ENCODE results near the gene EPB41. TPM values are rescaled to one million over a fixed set of nuclear protein-coding genes. Genes with fewer than 3 reads are reported as not detected.

EPB41 gene
- total RNA-seq, 2 experiments from 2014 or later = 77.1 to 86.7 TPM

- peaks cover 6% of the 10 kb centered on the region for H3K36me3 Mint-ChIP-seq
- DNase-seq = no peak
- no peak overlapping the region for H3K27ac Mint-ChIP-seq
- peaks cover 12% of the 10 kb centered on the region for H3K4me1 Mint-ChIP-seq
- H3K9me3 Mint-ChIP-seq = peaks cover under 1% of the 10 kb centered on the region
- H3K4me3 Mint-ChIP-seq = no peak overlapping the region
- no peaks in the 10 kb centered on the region for H3K27me3 Mint-ChIP-seq
Measured at GRCh38 chr1:28899267-28899666, 15.1 kb upstream of the EPB41 start.

GRCh38 chr1:28900562-28900961, 13.8 kb upstream of the EPB41 start:
- H3K27ac Mint-ChIP-seq = no peak overlapping the region
- H3K4me3 Mint-ChIP-seq = no peak overlapping the region
- no peaks in the 10 kb centered on the region for H3K27me3 Mint-ChIP-seq
- H3K9me3 Mint-ChIP-seq = peaks cover 2% of the 10 kb centered on the region
- H3K36me3 Mint-ChIP-seq = peaks cover 6% of the 10 kb centered on the region
- H3K4me1 Mint-ChIP-seq = peaks cover 12% of the 10 kb centered on the region
- no peak for DNase-seq

- Mint-ChIP-seq H3K4me1 (peaks cover 8% of the 10 kb centered on the region), H3K27ac (no peak overlapping the region), H3K9me3 (peaks cover 2% of the 10 kb centered on the region), H3K27me3 (no peaks in the 10 kb centered on the region), H3K4me3 (no peak overlapping the region), H3K36me3 (peaks cover 6% of the 10 kb centered on the region)
- DNase-seq = no peak
Measured at GRCh38 chr1:28902738-28903137, 11.6 kb upstream of the EPB41 start.

- DNase-seq = no peak
- Mint-ChIP-seq H3K9me3 (peaks cover 2% of the 10 kb centered on the region), H3K4me3 (no peak overlapping the region), H3K27ac (no peak overlapping the region), H3K27me3 (no peaks in the 10 kb centered on the region), H3K36me3 (peaks cover 2% of the 10 kb centered on the region), H3K4me1 (no peaks in the 10 kb centered on the region)
Measured at GRCh38 chr1:28905921-28906666, 8.3 kb upstream of the EPB41 start.

- peaks cover 8% of the 10 kb centered on the region for H3K4me1 Mint-ChIP-seq
- peaks cover 2% of the 10 kb centered on the region for H3K9me3 Mint-ChIP-seq
- H3K27me3 Mint-ChIP-seq = no peaks in the 10 kb centered on the region
- H3K27ac Mint-ChIP-seq = no peak overlapping the region
- H3K4me3 Mint-ChIP-seq = no peak overlapping the region
- H3K36me3 Mint-ChIP-seq = peaks cover 5% of the 10 kb centered on the region
- no peak for DNase-seq
Measured at GRCh38 chr1:28909198-28909597, 5.2 kb upstream of the EPB41 start.

- Mint-ChIP-seq H3K27ac (no peak overlapping the region), H3K9me3 (no peaks in the 10 kb centered on the region), H3K36me3 (peaks cover 3% of the 10 kb centered on the region), H3K4me1 (peaks cover 13% of the 10 kb centered on the region), H3K27me3 (no peaks in the 10 kb centered on the region), H3K4me3 (no peak overlapping the region)
- DNase-seq = no peak
Measured at GRCh38 chr1:28910379-28911115, 3.8 kb upstream of the EPB41 start.

- no peaks in the 10 kb centered on the region for H3K27me3 Mint-ChIP-seq
- H3K27ac Mint-ChIP-seq = peak overlapping the region; percentile 90
- no peak for DNase-seq
- peak overlapping the region; percentile 81 for H3K4me3 Mint-ChIP-seq
- no peaks in the 10 kb centered on the region for H3K9me3 Mint-ChIP-seq
- H3K4me1 Mint-ChIP-seq = peaks cover 43% of the 10 kb centered on the region
- peaks cover 6% of the 10 kb centered on the region for H3K36me3 Mint-ChIP-seq
Measured at GRCh38 chr1:28913786-28914227, 562 bp upstream of the EPB41 start.

GRCh38 chr1:28915031-28915895, 894 bp downstream of the EPB41 start:
- H3K27me3 Mint-ChIP-seq = no peaks in the 10 kb centered on the region
- peak overlapping the region; percentile 96 for H3K4me3 Mint-ChIP-seq
- H3K9me3 Mint-ChIP-seq = no peaks in the 10 kb centered on the region
- DNase-seq = peak; percentile 64
- H3K4me1 Mint-ChIP-seq = peaks cover 52% of the 10 kb centered on the region
- peaks cover 6% of the 10 kb centered on the region for H3K36me3 Mint-ChIP-seq
- H3K27ac Mint-ChIP-seq = peak overlapping the region; percentile 96

- H3K27me3 Mint-ChIP-seq = no peaks in the 10 kb centered on the region
- peak overlapping the region; percentile 72 for H3K27ac Mint-ChIP-seq
- peaks cover 6% of the 10 kb centered on the region for H3K36me3 Mint-ChIP-seq
- peak; percentile 36 for DNase-seq
- H3K4me1 Mint-ChIP-seq = peaks cover 62% of the 10 kb centered on the region
- no peaks in the 10 kb centered on the region for H3K9me3 Mint-ChIP-seq
- H3K4me3 Mint-ChIP-seq = no peak overlapping the region
Measured at GRCh38 chr1:28917757-28918118, 3.4 kb downstream of the EPB41 start.

- Mint-ChIP-seq H3K4me1 (peaks cover 57% of the 10 kb centered on the region), H3K27ac (peak overlapping the region; percentile 59), H3K36me3 (peaks cover 8% of the 10 kb centered on the region)
Measured at GRCh38 chr1:28921286-28921869, 7.0 kb downstream of the EPB41 start.

GRCh38 chr1:28925350-28925891, 11.1 kb downstream of the EPB41 start:
- DNase-seq = no peak
- Mint-ChIP-seq H3K27ac (peak overlapping the region; percentile 4), H3K27me3 (no peaks in the 10 kb centered on the region), H3K36me3 (peaks cover 5% of the 10 kb centered on the region), H3K9me3 (no peaks in the 10 kb centered on the region), H3K4me3 (no peak overlapping the region), H3K4me1 (peaks cover 51% of the 10 kb centered on the region)

More at GRCh38 chr1:28921286-28921869, 7.0 kb downstream of the EPB41 start:
- Mint-ChIP-seq H3K4me3 (no peak overlapping the region), H3K27me3 (no peaks in the 10 kb centered on the region), H3K9me3 (no peaks in the 10 kb centered on the region)
- DNase-seq = no peak

- H3K27ac Mint-ChIP-seq = peak overlapping the region; percentile 81
- DNase-seq = no peak
- H3K36me3 Mint-ChIP-seq = peaks cover 5% of the 10 kb centered on the region
- peaks cover 51% of the 10 kb centered on the region for H3K4me1 Mint-ChIP-seq
- H3K4me3 Mint-ChIP-seq = peak overlapping the region; percentile 64
- H3K9me3 Mint-ChIP-seq = no peaks in the 10 kb centered on the region
- H3K27me3 Mint-ChIP-seq = no peaks in the 10 kb centered on the region
Measured at GRCh38 chr1:28926629-28927265, 12.4 kb downstream of the EPB41 start.

GRCh38 chr1:28927266-28927647, 12.9 kb downstream of the EPB41 start:
- no peaks in the 10 kb centered on the region for H3K9me3 Mint-ChIP-seq
- DNase-seq = no peak
- peaks cover 55% of the 10 kb centered on the region for H3K4me1 Mint-ChIP-seq
- no peaks in the 10 kb centered on the region for H3K27me3 Mint-ChIP-seq
- peak overlapping the region; percentile 64 for H3K4me3 Mint-ChIP-seq
- peak overlapping the region; percentile 81 for H3K27ac Mint-ChIP-seq
- H3K36me3 Mint-ChIP-seq = peaks cover 5% of the 10 kb centered on the region
